ENCODE results near the gene ABCG2.
"Not testable (repeated sequence)": the region's sequence is repeated elsewhere in the genome, so short reads cannot be mapped to it uniquely, and the experiment has no call there.

The ABCG2 gene

DNA sequence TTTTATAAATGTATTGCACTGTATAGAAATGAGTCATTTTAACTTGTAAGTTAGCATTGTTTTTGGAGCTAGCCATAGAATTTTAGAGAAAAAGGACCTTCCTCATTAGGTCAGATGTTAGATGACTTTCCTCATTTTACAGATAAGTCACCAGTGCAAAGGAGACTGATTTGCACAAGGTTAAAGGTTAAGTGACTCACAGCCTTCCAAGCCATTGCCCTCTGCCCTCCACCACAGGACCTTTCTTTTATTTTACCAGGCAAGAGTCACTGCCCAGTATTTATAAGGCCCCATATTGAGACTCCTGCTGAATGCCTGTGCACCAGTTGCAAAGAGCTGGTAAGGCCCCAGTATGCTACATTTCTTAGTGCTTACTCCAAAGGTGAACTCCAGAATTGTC, 4.2 kb upstream of the ABCG2 start:
- H3K36me3 ChIP-seq, result no peaks in the 10 kb centered on the region
- no peak overlapping the region for H3K4me3 ChIP-seq (ENCODE audit: low read depth, low read length)
- H3K9me3 ChIP-seq, result no peaks in the 10 kb centered on the region
- TF ChIP-seq CTCF (IDR thresholded peaks at IDR 0.05; ENCODE audit: low read depth, low read length), result no peak
- DNase-seq, result no peak
- peaks cover 23% of the 10 kb centered on the region for H3K27me3 ChIP-seq
- H3K4me1 ChIP-seq, result no peaks in the 10 kb centered on the region

DNA sequence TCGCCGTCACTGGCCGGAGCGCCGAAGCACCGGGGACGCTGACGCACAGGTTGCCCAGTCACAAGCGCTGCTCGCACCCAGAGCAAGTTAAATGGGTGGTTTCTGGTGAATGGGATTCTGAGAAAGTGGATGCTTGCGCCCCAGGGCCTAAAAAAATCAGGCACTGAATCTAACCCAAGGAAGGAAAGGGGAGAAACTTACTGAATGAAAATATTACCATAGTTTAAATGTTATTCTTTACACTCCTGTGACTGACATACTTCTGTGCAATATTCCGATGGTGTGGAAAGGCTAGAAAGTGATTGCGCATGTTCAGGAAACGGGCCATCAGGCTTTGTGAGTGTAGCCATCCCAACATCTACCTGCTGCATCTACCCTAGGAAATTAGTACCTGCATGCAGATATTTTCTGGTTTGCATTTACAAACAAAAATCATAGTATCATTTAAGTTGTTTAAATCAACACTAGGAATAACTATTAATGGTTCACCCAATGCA, 838 bp upstream of the ABCG2 start:
- no peaks in the 10 kb centered on the region for H3K4me1 ChIP-seq
- no peak for DNase-seq

GRCh38 chr4:88158038-88158488, 376 bp downstream of the ABCG2 start:
- no peak for TF ChIP-seq CTCF (IDR thresholded peaks at IDR 0.05; ENCODE audit: low read depth, low read length)
- no peaks in the 10 kb centered on the region for H3K9me3 ChIP-seq
- H3K36me3 ChIP-seq, result no peaks in the 10 kb centered on the region
- DNase-seq, result no peak
- peaks cover 25% of the 10 kb centered on the region for H3K27me3 ChIP-seq
- H3K4me3 ChIP-seq (ENCODE audit: low read depth, low read length), result peak overlapping the region; percentile 44; the same call in 1 of the 2 replicates
- H3K4me1 ChIP-seq, result no peaks in the 10 kb centered on the region

More for the DNA sequence above, 838 bp upstream of the ABCG2 start:
- Histone ChIP-seq H3K9me3 (no peaks in the 10 kb centered on the region), H3K27me3 (peaks cover 25% of the 10 kb centered on the region), H3K36me3 (no peaks in the 10 kb centered on the region), H3K4me3 (ENCODE audit: low read depth, low read length) (peak overlapping the region; percentile 44; the same call in 1 of the 2 replicates)
- TF ChIP-seq CTCF (IDR thresholded peaks at IDR 0.05; ENCODE audit: low read depth, low read length), result no peak

GRCh38 chr4:88152331-88152730, 6.1 kb downstream of the ABCG2 start:
- not testable (repeated sequence) for H3K4me1 ChIP-seq; H3K36me3 ChIP-seq; DNase-seq; H3K9me3 ChIP-seq; H3K4me3 ChIP-seq (ENCODE audit: low read depth, low read length)
- H3K27me3 ChIP-seq, result peaks cover 13% of the 10 kb centered on the region

DNA sequence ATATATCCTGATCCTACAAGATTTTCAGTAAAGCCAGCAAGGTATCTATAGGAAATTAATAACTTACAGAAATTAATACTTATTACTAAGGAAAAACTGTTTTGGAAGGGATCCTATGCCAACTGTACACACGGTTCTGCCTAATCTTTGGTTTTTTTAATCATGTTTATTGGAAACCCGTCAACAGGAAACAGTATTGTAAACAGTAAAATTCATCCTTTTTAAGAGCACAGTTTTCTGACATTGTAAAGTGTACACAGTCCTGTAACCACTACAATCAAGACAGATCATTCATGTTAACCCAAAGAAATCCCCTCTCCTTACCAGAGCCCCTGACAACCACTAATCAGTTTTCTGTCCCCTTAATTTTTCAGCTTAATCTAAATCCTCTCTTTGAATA, 9.9 kb downstream of the ABCG2 start:
- H3K4me3 ChIP-seq (ENCODE audit: low read depth, low read length), result no peak overlapping the region
- H3K36me3 ChIP-seq, result no peaks in the 10 kb centered on the region
- peaks cover 13% of the 10 kb centered on the region for H3K27me3 ChIP-seq
- TF ChIP-seq CTCF (IDR thresholded peaks at IDR 0.05; ENCODE audit: low read depth, low read length), result no peak
- DNase-seq, result no peak
- H3K4me1 ChIP-seq, result no peaks in the 10 kb centered on the region
- H3K9me3 ChIP-seq, result no peaks in the 10 kb centered on the region

GRCh38 chr4:88147799-88148217, 10.6 kb downstream of the ABCG2 start:
- no peaks in the 10 kb centered on the region for H3K36me3 ChIP-seq
- no peak for TF ChIP-seq CTCF (IDR thresholded peaks at IDR 0.05; ENCODE audit: low read depth, low read length)
- H3K4me3 ChIP-seq (ENCODE audit: low read depth, low read length), result no peak overlapping the region
- no peak for DNase-seq
- H3K27me3 ChIP-seq, result peaks cover 13% of the 10 kb centered on the region
- H3K4me1 ChIP-seq, result no peaks in the 10 kb centered on the region
- no peaks in the 10 kb centered on the region for H3K9me3 ChIP-seq

DNA sequence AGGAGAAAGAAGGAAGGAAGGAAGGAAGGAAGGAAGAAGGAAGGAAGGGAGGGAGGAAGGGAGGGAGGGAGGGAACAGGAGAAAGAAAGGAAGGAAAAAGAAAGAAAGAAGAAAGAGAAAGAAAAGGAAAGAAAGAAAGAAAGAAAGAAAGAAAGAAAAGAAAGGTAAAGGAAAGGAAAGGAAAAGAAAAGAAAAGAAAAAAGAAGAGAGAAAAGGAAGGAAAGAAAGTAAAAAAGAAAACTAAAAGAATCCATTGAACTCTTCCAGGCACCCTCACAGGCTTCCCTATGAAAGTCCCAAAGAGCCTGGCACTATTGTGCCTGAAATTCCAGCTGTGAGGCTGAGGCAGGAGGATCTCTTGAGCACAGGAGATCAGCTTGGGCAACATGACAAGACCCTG, 11.5 kb downstream of the ABCG2 start:
- no peak overlapping the region for H3K4me3 ChIP-seq (ENCODE audit: low read depth, low read length)
- H3K4me1 ChIP-seq, result no peaks in the 10 kb centered on the region
- no peak for TF ChIP-seq CTCF (IDR thresholded peaks at IDR 0.05; ENCODE audit: low read depth, low read length)
- no peak for DNase-seq
- no peaks in the 10 kb centered on the region for H3K9me3 ChIP-seq
- H3K27me3 ChIP-seq, result peaks cover 12% of the 10 kb centered on the region
- H3K36me3 ChIP-seq, result no peaks in the 10 kb centered on the region
